NB4 (cell line): Measurements from ENCODE around the gene SELENOP.

Experiments
- DNase-seq: peaks from one replicate; pipeline ENCODE4 v3.0.0; 2010; ENCODE audit warnings: low read depth
- H3K4me3 ChIP-seq: one replicate; pipeline ENCODE4 v1.5.1; 2011; ENCODE audit warnings: mild to moderate bottlenecking, low read depth, low read length, moderate library complexity
- MYC ChIP-seq: IDR thresholded peaks from 2 replicates; pipeline ENCODE4 v1.6.1; 2011; ENCODE audit warnings: low read depth, low read length
- POLR2A ChIP-seq: IDR thresholded peaks from 2 replicates; pipeline ENCODE4 v1.6.1; 2011; ENCODE audit warnings: mild to moderate bottlenecking; ENCODE audit not compliant: insufficient read length; ENCODE audit errors: extremely low read depth
- TF ChIP-seq, protein P1 (sequence below): IDR thresholded peaks from one replicate; pipeline ENCODE4 v1.5.1; 2012; ENCODE audit warnings: low read depth, low read length
- TF ChIP-seq, protein P2 (sequence below): IDR thresholded peaks from 2 replicates; pipeline ENCODE4 v1.6.1; 2011; ENCODE audit warnings: low read depth, low read length

SELENOP gene

DNA sequence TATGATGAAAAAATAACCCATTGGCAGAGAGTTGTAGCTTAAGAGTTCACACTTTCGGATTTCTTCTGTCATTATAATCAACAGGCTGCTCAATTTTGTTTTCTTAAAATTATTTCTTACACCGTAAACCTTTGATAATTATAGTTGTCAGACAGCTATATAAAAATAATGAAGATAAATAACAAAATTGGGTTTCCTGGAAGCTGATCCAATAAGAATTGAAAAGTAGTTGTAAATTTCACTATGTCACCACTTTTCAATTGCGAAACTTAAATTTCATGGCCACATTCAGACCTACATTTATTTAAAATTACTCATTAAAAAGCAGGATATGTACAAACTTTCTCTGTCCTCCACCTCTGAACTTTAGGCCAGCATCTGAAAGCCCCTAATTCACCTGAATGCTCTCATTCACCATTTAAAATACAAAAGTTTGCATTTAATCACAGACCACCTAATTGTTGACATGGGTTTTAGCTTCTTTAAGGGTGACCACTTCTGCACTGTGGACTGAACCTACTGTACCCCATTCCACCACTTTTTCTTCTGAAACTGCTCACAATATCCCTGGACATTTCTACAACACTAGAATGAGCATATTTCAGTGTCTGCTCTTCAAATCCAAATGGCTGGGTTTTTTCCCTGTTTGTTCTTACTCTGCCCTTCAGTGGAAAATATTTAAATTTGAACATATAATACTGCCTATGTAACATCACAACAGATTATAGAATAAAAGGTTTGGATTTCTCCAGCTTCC, 680 bp downstream of the SELENOP start:
- no peak overlapping the region for H3K4me3 ChIP-seq
- no peak for TF ChIP-seq POLR2A
- TF ChIP-seq, protein P1, sequence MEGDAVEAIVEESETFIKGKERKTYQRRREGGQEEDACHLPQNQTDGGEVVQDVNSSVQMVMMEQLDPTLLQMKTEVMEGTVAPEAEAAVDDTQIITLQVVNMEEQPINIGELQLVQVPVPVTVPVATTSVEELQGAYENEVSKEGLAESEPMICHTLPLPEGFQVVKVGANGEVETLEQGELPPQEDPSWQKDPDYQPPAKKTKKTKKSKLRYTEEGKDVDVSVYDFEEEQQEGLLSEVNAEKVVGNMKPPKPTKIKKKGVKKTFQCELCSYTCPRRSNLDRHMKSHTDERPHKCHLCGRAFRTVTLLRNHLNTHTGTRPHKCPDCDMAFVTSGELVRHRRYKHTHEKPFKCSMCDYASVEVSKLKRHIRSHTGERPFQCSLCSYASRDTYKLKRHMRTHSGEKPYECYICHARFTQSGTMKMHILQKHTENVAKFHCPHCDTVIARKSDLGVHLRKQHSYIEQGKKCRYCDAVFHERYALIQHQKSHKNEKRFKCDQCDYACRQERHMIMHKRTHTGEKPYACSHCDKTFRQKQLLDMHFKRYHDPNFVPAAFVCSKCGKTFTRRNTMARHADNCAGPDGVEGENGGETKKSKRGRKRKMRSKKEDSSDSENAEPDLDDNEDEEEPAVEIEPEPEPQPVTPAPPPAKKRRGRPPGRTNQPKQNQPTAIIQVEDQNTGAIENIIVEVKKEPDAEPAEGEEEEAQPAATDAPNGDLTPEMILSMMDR: no peak
- no peak for TF ChIP-seq MYC
- TF ChIP-seq, protein P2, sequence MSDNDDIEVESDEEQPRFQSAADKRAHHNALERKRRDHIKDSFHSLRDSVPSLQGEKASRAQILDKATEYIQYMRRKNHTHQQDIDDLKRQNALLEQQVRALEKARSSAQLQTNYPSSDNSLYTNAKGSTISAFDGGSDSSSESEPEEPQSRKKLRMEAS: no peak

DNA sequence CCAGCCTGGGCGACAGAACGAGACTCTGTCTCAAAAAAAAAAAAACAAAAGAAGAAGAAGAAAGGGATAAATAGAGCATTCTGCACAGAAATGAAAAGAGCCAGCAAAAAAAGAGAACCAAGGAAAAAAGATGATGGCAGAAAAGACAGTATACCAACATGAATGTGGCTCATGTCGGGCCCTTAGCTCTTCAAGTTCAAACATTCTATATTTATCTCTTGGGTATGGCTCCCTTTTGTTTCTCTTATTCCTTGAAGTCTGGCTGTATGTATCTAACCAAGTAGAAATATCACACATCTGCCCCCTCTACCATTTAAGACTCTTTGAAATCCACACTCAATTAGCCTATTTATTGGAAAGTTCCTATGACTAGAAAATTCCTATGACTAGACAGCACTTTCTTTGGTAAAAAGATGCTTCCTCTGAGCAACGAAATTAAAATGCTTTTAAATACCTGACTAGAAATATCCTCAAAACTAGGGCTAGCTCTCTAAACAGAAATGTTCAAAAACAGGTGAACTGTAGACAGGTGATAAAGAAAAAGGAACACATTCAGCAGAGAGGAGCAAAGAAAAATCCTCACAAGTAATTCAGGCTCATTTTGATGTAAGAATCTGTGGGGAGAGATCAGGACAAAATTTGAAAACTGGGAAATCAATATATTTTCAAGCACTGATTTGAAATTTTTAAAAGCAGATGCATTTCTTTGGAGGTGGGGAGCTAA, 2.6 kb downstream of the SELENOP start:
- TF ChIP-seq, protein P2: no peak
- no peak overlapping the region for H3K4me3 ChIP-seq
- no peak for DNase-seq

More for the DNA sequence above, 680 bp downstream of the SELENOP start:
- DNase-seq: no peak

GRCh38 chr5:42807722-42808447, 3.8 kb downstream of the SELENOP start:
- no peak for DNase-seq
- no peak for TF ChIP-seq POLR2A
- TF ChIP-seq, protein P1: no peak
- TF ChIP-seq, protein P2: no peak
- no peak overlapping the region for H3K4me3 ChIP-seq

GRCh38 chr5:42806701-42807262, 4.9 kb downstream of the SELENOP start:
- DNase-seq: no peak
- H3K4me3 ChIP-seq: no peak overlapping the region
- TF ChIP-seq POLR2A: no peak
- TF ChIP-seq, protein P1: no peak
- TF ChIP-seq, protein P2: no peak
- TF ChIP-seq MYC: no peak

GRCh38 chr5:42806004-42806700, 5.5 kb downstream of the SELENOP start:
- no peak for TF ChIP-seq MYC
- TF ChIP-seq, protein P2: no peak
- TF ChIP-seq POLR2A: no peak
- TF ChIP-seq, protein P1: no peak
- no peak overlapping the region for H3K4me3 ChIP-seq
- DNase-seq: no peak
